Heart left ventricle (tissue), 16 donors: ENCODE results near the gene CBY2. TPM values are rescaled to one million over a fixed set of nuclear protein-coding genes. Genes with fewer than 3 reads are reported as not detected.

Experiments
- ATAC-seq, 4 donors: fragments of 200-7000 bp; cut with Tn5 transposase; one replicate each; pipeline ENCODE4 v1.9.1; 2020 to 2022; ENCODE audit warnings: moderate library complexity in 4 of 4, mild to moderate bottlenecking in 3 of 4, moderate number of reproducible peaks in 1 of 4
- DNase-seq, 5 donors: peaks; one replicate each; pipeline ENCODE4 v3.0.0-alpha.2; 2020
- H3K27ac ChIP-seq, 12 donors: fragments of 200-600 bp; sonication (generic) in 4 of 12; one replicate each; pipeline versions ENCODE4 v1.5.0 to v1.8.0; 2016 to 2022; ENCODE audit warnings: mild to moderate bottlenecking in 2 of 12
- H3K27me3 ChIP-seq, 9 donors: fragments of 200-600 bp; sonication (generic) in 2 of 9; one replicate each; pipeline versions ENCODE4 v1.5.1 to v1.8.0; 2016 to 2022; ENCODE audit warnings: mild to moderate bottlenecking in 3 of 9
- H3K36me3 ChIP-seq, 9 donors: fragments of 200-600 bp; sonication (generic) in 2 of 9; one replicate each; pipeline versions ENCODE4 v1.5.0 to v1.8.0; 2018 to 2022; ENCODE audit warnings: mild to moderate bottlenecking in 2 of 9
- H3K4me1 ChIP-seq, 12 donors: fragments of 200-600 bp; sonication (generic) in 4 of 12; one replicate each; pipeline versions ENCODE4 v1.5.0 to v1.8.0; 2016 to 2022; ENCODE audit warnings: mild to moderate bottlenecking in 3 of 12
- H3K4me3 ChIP-seq, 12 donors: fragments of 200-600 bp; sonication (generic) in 4 of 12; one replicate each; pipeline versions ENCODE4 v1.5.0 to v1.8.0; 2017 to 2022; ENCODE audit warnings: mild to moderate bottlenecking in 9 of 12, moderate library complexity in 4 of 12
- H3K9me3 ChIP-seq, 12 donors: fragments of 200-600 bp; sonication (generic) in 4 of 12; one replicate each; pipeline versions ENCODE4 v1.5.0 to v1.8.0; 2016 to 2022; ENCODE audit warnings: mild to moderate bottlenecking in 1 of 12
- POLR2A ChIP-seq, 2 donors: fragments of 450-650 bp; IDR thresholded peaks; one replicate each; pipeline ENCODE4 v1.6.1; 2017; ENCODE audit warnings: antibody characterized with exemption in 2 of 2, mild to moderate bottlenecking in 2 of 2, moderate library complexity in 2 of 2
- whole genome bisulfite sequencing, 4 donors: extraction: QIAGEN DNeasy Blood & Tissue Kit in 2 of 4; methylation state at CpG; one replicate each; pipeline versions ENCODE4 v1.1.5 to v1.1.7; 2013 to 2018; 5-methylcytosine and 5-hydroxymethylcytosine counted together
- intact Hi-C, 10 donors: fragments of 100-400 bp; cut with DNase I; formaldehyde crosslinking; loops; one replicate each; pipeline versions ENCODE4 v1.11.1 to v1.14.2; 2022
- polyA plus RNA-seq, 2 donors: library from polyadenylated mRNA; stranded (reverse); fragments of 200-250 nt; gene quantifications; one replicate each; pipeline ENCODE4 v1.2.3, GENCODE V29; 2013
- total RNA-seq, 9 donors: library from RNA; depleted of rRNA in 2 of 9; stranded (reverse); fragments of >200 nt in 2 of 9; fragmentation: NEBNext Ultra II Directional in 3 of 9; extraction: Animal tissue kit (Norgen Biotek cat#: 25700) in 3 of 9; gene quantifications; one replicate each; pipeline versions ENCODE4 v1.1.0 to v1.2.4, GENCODE V29; 2016 to 2023
- TF ChIP-seq, protein P1 (sequence below), 12 donors: fragments of 200-600 bp; sonication (generic) in 4 of 12; IDR thresholded peaks; one replicate each; pipeline versions ENCODE4 v1.5.0 to v1.8.0; 2018 to 2022; ENCODE audit warnings: antibody characterized with exemption in 12 of 12, mild to moderate bottlenecking in 5 of 12
- donor health status: ischemic (EF 13 %, LVEDD 7.1; RV severe dilation, severe dysfunction).
- donor health status: healthy with polysubstance abuse.
- donor health status: DM: no; HTN: yes; CAD: no.
- donor health status: DM: no; HTN: no; CAD: no.
- donor health status: ischemic (EF 25% LVEDD 6.9; RV normal size, moderate dysfunction).
- donor health status: ischemic (EF 25% LVEDD 5.7; RV mildly dilated, moderate dysfunction).
- donor health status: healthy.
- donor health status: DM: yes; HTN: yes; CAD: no.
- donor health status: ischemic (EF 35%, LVEDD 5.7; RV mildly dilated, moderate dysfunction).
- donor health status: nonischemic (EF 11% LVEDD 7.7; RV severe dilation, severe dysfunction).
- donor health status: DM: yes; HTN: yes; CAD: no.
- donor health status: PGD.
- donor health status: ischemic (EF 29% LVEDD 5.4; RV normal size, mild dysfunction).
- donor health status: nonischemic (EF 23%, LVEDD 6.1; RV moderate dilation, normal function).

CBY2 gene
- total and polyA plus RNA-seq, 11 donors = not detected

DNA sequence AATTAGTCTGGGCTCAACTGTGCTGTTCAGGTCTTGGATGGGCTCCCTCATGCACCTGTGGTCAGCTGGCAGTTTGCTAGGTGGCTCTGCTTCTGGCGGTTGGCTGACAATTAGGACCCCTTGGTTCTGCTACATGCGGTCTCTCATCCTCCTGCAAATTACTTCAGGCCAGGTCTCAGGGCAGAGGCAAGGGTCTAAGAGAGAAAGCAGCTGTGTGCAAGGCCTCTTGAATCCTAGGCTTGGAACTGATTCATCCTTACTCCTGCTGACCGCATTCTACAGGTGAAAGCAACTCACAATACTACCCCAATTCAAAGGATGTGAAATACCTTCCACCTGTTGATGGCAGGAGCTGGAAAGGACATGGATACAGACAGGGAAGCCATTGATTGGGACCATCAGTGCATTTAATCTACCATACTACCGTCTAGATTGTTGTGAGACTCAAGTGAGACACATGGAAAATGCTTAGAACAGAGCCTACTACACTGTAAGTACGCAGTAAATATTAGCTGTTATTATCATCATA, 19.1 kb downstream of the CBY2 start:
- no peak for DNase-seq
- Histone ChIP-seq H3K27me3 (peaks cover 0 to 6% (median 0%) of the 10 kb centered on the region in 9 donors), H3K4me1 (no peaks in the 10 kb centered on the region), H3K9me3 (no peaks in the 10 kb centered on the region), H3K27ac (no peak overlapping the region), H3K36me3 (no peaks in the 10 kb centered on the region), H3K4me3 (no peak overlapping the region)
- 73 to 89% (median 75%) methylated on average over 5 of the region's 5 CpGs for WGBS, 4 donors
- intact Hi-C loops = no loop called here
- ATAC-seq = no peak
- no peak for TF ChIP-seq POLR2A (IDR thresholded peaks at IDR 0.05)
- TF ChIP-seq, protein P1, sequence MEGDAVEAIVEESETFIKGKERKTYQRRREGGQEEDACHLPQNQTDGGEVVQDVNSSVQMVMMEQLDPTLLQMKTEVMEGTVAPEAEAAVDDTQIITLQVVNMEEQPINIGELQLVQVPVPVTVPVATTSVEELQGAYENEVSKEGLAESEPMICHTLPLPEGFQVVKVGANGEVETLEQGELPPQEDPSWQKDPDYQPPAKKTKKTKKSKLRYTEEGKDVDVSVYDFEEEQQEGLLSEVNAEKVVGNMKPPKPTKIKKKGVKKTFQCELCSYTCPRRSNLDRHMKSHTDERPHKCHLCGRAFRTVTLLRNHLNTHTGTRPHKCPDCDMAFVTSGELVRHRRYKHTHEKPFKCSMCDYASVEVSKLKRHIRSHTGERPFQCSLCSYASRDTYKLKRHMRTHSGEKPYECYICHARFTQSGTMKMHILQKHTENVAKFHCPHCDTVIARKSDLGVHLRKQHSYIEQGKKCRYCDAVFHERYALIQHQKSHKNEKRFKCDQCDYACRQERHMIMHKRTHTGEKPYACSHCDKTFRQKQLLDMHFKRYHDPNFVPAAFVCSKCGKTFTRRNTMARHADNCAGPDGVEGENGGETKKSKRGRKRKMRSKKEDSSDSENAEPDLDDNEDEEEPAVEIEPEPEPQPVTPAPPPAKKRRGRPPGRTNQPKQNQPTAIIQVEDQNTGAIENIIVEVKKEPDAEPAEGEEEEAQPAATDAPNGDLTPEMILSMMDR (IDR thresholded peaks at IDR 0.05) = no peak

DNA sequence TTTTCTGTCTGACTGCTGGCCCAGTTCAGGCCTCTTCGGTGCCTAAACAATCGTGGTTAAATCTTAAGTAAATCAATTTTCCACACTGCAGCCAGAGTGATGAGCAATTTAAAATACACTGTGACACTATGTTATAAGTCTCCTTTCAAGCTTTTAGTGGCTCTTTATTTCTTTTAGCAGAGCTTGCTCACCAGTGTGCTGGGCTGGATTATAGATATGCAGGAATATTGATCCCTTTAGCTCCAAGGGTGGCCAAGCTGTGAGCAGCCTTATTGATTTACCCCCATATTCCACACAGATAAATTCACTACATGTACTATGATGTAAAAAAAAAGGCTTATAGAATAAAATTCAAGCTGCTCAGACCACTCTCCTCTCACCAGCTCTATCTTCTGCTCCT, 21.7 kb downstream of the CBY2 start:
- Histone ChIP-seq H3K36me3 (no peaks in the 10 kb centered on the region), H3K9me3 (no peaks in the 10 kb centered on the region), H3K4me1 (no peaks in the 10 kb centered on the region), H3K27ac (no peak overlapping the region), H3K4me3 (no peak overlapping the region), H3K27me3 (peaks cover 0 to 5% (median 0%) of the 10 kb centered on the region in 9 donors)
- intact Hi-C loops = no loop called here
- no peak for ATAC-seq
- no peak for DNase-seq
- WGBS, 4 donors = 84 to 93% (median 91%) methylated on average over 2 of the region's 2 CpGs
- TF ChIP-seq, protein P1 (IDR thresholded peaks at IDR 0.05) = no peak
- no peak for TF ChIP-seq POLR2A (IDR thresholded peaks at IDR 0.05)

DNA sequence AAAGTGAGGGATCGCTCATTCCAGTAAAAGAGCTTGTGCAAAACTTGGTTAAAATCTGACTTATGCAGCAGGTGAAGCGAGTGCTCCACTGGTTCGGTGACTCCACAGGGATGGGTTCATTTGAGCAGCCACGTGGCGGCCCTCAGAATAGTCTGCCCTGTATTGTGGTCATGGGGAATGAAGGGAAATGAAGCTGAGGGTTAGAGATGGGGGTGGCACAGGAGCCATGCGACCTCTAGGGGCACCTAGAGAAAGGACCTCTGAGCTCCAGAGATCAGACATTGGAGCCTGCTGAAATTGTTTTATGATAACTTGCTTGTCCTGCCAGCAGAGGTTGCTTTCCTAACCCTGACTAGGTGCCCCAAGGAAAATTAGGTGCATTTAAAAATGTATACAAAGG, 26.6 kb downstream of the CBY2 start:
- DNase-seq (no peak), ATAC-seq (no peak)
- TF ChIP-seq, protein P1 (IDR thresholded peaks at IDR 0.05) = no peak
- TF ChIP-seq POLR2A (IDR thresholded peaks at IDR 0.05) = no peak
- intact Hi-C loops = no loop called here
- 60 to 83% (median 65%) methylated on average over 6 of the region's 6 CpGs for WGBS, 4 donors
- H3K27ac ChIP-seq = no peak overlapping the region
- peaks cover 0 to 5% (median 0%) of the 10 kb centered on the region in 9 donors for H3K27me3 ChIP-seq
- H3K36me3 ChIP-seq = no peaks in the 10 kb centered on the region
- no peaks in the 10 kb centered on the region for H3K4me1 ChIP-seq
- H3K4me3 ChIP-seq = no peak overlapping the region
- H3K9me3 ChIP-seq = no peaks in the 10 kb centered on the region

- intact Hi-C loops = no loop called here
- Histone ChIP-seq H3K36me3 (no peaks in the 10 kb centered on the region), H3K4me3 (no peak overlapping the region), H3K27ac (no peak overlapping the region), H3K4me1 (no peaks in the 10 kb centered on the region), H3K27me3 (peaks cover 0 to 9% (median 0%) of the 10 kb centered on the region in 9 donors), H3K9me3 (no peaks in the 10 kb centered on the region)
- ATAC-seq (no peak), DNase-seq (no peak)
- 92 to 93% (median 92%) methylated on average over 3 of the region's 3 CpGs for WGBS, 4 donors
- TF ChIP-seq POLR2A (IDR thresholded peaks at IDR 0.05) = no peak
Measured at GRCh38 chr13:45731455-45731854, 29.3 kb downstream of the CBY2 start.

DNA sequence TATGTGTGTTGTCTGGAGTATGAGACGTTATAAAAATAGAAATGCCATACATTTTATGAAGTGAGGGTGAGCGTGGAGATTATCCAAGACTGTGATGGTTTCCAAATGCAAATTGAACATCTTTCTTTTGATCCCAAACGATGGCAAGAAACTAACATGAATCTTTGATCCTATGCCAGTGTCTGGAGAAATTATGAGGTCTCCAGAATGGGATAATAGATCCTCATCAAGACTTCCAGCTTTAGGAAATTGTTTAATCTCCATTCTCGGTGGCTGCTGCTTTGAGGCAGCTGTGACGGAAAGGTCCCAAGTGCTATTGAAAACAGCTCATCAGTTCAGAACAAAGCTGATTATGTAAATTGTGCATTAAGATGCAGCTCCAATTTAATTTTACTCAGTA, 30.8 kb downstream of the CBY2 start:
- Histone ChIP-seq H3K36me3 (no peaks in the 10 kb centered on the region), H3K27ac (no peak overlapping the region), H3K4me3 (no peak overlapping the region), H3K9me3 (no peaks in the 10 kb centered on the region), H3K4me1 (no peaks in the 10 kb centered on the region), H3K27me3 (peaks cover 0 to 9% (median 0%) of the 10 kb centered on the region in 9 donors)
- WGBS, 4 donors = 40 to 55% (median 52%) methylated on average over 5 of the region's 5 CpGs
- ATAC-seq = no peak
- DNase-seq = no peak
- intact Hi-C loops = no loop called here
- TF ChIP-seq, protein P1 (IDR thresholded peaks at IDR 0.05) = no peak
- no peak for TF ChIP-seq POLR2A (IDR thresholded peaks at IDR 0.05)
